Transverse colon (tissue), 4 donors: ENCODE results near the gene CMBL. TPM values are rescaled to one million over a fixed set of nuclear protein-coding genes. Genes with fewer than 3 reads are reported as not detected.
"Not testable (repeated sequence)": the region's sequence is repeated elsewhere in the genome, so short reads cannot be mapped to it uniquely, and the experiment has no call there.

Source experiments
- DNase-seq: peaks from one replicate; pipeline ENCODE4 v3.0.0-alpha.2; 2019
- H3K27ac ChIP-seq, 4 donors: fragments of 200-600 bp; sonication (generic); 2 replicates each; pipeline ENCODE4 v1.5.1; 2016 to 2018; ENCODE audit warnings: inconsistent platforms in 4 of 4
- H3K27me3 ChIP-seq: fragments of 200-600 bp; sonication (generic); 2 replicates; pipeline ENCODE4 v1.5.1; 2017; ENCODE audit warnings: inconsistent platforms
- H3K36me3 ChIP-seq, 4 donors: fragments of 200-600 bp; sonication (generic); 2 replicates each; pipeline ENCODE4 v1.5.1; 2017 to 2019; ENCODE audit warnings: inconsistent platforms in 4 of 4
- H3K4me1 ChIP-seq, 4 donors: fragments of 200-600 bp; sonication (generic); 2 replicates each; pipeline ENCODE4 v1.5.1; 2017 to 2020; ENCODE audit warnings: inconsistent platforms in 4 of 4
- H3K4me3 ChIP-seq, 4 donors: fragments of 200-600 bp; sonication (generic); 1 replicate in 1 of 4; 2 replicates in 3 of 4; pipeline versions ENCODE4 v1.5.1 to v1.6.1; 2017 to 2019; ENCODE audit warnings: inconsistent platforms in 4 of 4
- H3K9me3 ChIP-seq, 2 donors: fragments of 200-600 bp; sonication (generic); 2 replicates each; pipeline ENCODE4 v1.5.1; 2017 to 2019; ENCODE audit warnings: inconsistent platforms in 2 of 2
- CTCF ChIP-seq, 5 experiments: fragments of 200-600 bp in 3 of 5; fragments of 450-650 bp in 2 of 5; sonication (generic) in 3 of 5; IDR thresholded peaks; 1 replicate in 2 of 5; 2 replicates in 3 of 5; pipeline ENCODE4 v1.5.1; 2016 to 2017; ENCODE audit warnings: antibody characterized with exemption in 5 of 5, inconsistent platforms in 3 of 5, mild to moderate bottlenecking in 2 of 5, moderate library complexity in 1 of 5
- EP300 ChIP-seq: sonication (generic); formaldehyde crosslinking; IDR thresholded peaks from one replicate; pipeline ENCODE4 v1.6.1; 2017; ENCODE audit warnings: antibody characterized with exemption, low read depth
- POLR2A ChIP-seq: fragments of 450-650 bp; IDR thresholded peaks from one replicate; pipeline ENCODE4 v1.6.1; 2016; ENCODE audit warnings: antibody characterized with exemption, mild to moderate bottlenecking, moderate library complexity
- POLR2AphosphoS5 ChIP-seq, 3 donors: sonication (generic); formaldehyde crosslinking; IDR thresholded peaks; one replicate each; pipeline ENCODE4 v1.6.1; 2016; ENCODE audit warnings: antibody characterized with exemption in 3 of 3
- WGBS, 2 donors: methylation state at CpG; one replicate each; pipeline ENCODE4 v1.1.5; 2018; ENCODE audit warnings: low coverage in 1 of 2; 5-methylcytosine and 5-hydroxymethylcytosine counted together
- in situ Hi-C, 4 donors: fragments of 200-750 bp; cut with MboI; loops; one replicate each; pipeline versions ENCODE4 v1.15.0 to v1.15.1; 2017; ENCODE audit warnings: low sequenced_read_pairs in 3 of 4, low pct_ligation_motif_present in 1 of 4, low pct_unique_long_range_greater_than_20kb in 1 of 4
- intact Hi-C: fragments of 100-400 bp; cut with DNase I; formaldehyde crosslinking; loops from one replicate; pipeline ENCODE4 v1.15.1; 2023; ENCODE audit warnings: low total_unique reads
- total RNA-seq, 4 donors: library from RNA; depleted of rRNA; stranded (reverse); fragments of >200 nt; gene quantifications; one replicate each; pipeline ENCODE4 v1.1.0, GENCODE V29; 2016

Gene CMBL
- total RNA-seq, 4 donors from 2014 or later, result 36.6 to 87.6 (median 60.9) TPM

DNA sequence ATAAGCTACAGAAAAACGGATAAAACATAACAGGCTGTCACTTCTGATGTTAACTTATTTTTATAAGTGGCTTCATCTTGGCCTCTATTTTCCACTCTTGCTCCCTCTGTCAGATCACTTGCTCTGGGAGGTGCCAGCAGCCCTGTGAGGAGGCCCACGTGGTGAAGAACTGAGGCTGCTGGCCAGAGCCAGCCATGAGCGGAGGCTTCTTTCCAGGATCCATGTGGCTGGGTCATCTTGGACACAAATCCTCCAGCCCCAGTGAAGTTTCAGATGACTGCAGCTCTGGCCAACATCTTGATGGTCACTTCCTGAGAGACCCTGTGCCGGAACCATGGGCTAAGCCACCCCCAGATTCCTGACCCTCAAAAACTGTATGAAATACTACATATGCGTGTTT is 7.5 kb upstream of the CMBL start:
- no peak for DNase-seq
- H3K4me1 ChIP-seq, result peaks cover 0 to 5% (median 0%) of the 10 kb centered on the region in 4 donors
- no peak overlapping the region for H3K4me3 ChIP-seq
- intact Hi-C loops (no loop called here), in situ Hi-C loops (no loop called here)
- no peak overlapping the region for H3K27ac ChIP-seq
- WGBS, 2 donors, result 78 to 92% methylated on average over 2 to 5 of the region's 5 CpGs
- TF ChIP-seq POLR2AphosphoS5 (IDR thresholded peaks at IDR 0.05) (no peak), EP300 (no peak), POLR2A (no peak), CTCF (IDR thresholded peaks at IDR 0.05) (no peak)
- H3K9me3 ChIP-seq, result no peaks in the 10 kb centered on the region
- H3K27me3 ChIP-seq, result no peaks in the 10 kb centered on the region
- H3K36me3 ChIP-seq, result no peaks in the 10 kb centered on the region

- Histone ChIP-seq H3K9me3 (no peaks in the 10 kb centered on the region), H3K4me1 (peaks cover 0 to 11% (median 1%) of the 10 kb centered on the region in 4 donors), H3K36me3 (no peaks in the 10 kb centered on the region), H3K27ac (no peak overlapping the region), H3K4me3 (no peak overlapping the region), H3K27me3 (no peaks in the 10 kb centered on the region)
- DNase-seq, result no peak
- TF ChIP-seq POLR2A (no peak), POLR2AphosphoS5 (IDR thresholded peaks at IDR 0.05) (no peak), EP300 (no peak), CTCF (IDR thresholded peaks at IDR 0.05) (no peak)
- intact Hi-C loops, result no loop called here
- in situ Hi-C loops, result no loop called here
- WGBS, 2 donors, result 40 to 85% methylated on average over 2 to 10 of the region's 10 CpGs
Measured at GRCh38 chr5:10311595-10312425, 4.1 kb upstream of the CMBL start.

DNA sequence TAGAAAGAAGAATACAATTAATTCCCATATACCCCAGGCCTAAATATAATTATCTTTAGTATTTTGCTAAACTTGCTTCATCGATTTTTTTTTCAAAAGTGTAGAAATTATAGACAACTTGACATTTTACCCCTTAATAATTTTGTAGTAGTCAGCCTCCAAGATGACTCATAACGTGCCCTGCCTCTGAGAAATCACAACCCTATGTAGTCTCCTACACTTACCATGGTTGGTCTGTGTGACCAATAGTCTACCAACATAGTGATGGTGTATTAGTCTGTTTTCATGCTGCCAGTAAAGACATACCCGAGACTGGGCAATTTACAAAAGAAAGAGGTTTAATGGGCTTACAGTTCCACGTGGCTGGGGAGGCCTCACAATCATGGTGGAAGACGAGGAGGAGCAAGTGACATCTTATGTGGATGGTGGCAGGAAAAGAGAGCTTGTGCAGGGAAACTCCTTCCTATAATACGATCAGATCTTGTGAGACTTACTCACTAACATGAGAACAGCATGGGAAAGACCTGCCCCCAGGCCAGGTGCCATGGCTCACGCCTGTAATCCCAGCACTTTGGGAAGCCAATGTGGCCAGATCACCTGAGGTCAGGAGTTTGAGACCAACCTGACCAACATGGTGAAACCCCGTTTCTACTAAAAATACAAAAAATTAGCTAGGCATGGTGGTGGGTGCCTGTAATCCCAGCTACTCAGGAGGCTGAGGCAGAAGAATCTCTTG is 3.3 kb upstream of the CMBL start:
- H3K9me3 ChIP-seq, H3K27me3 ChIP-seq, H3K4me3 ChIP-seq, H3K36me3 ChIP-seq, intact Hi-C loops, DNase-seq, in situ Hi-C loops: not testable (repeated sequence)
- H3K4me1 ChIP-seq, result peaks cover 0 to 19% (median 9%) of the 10 kb centered on the region in 4 donors
- peak overlapping the region in 3 of 4 donors; percentile 24 to 46 (median 45) for H3K27ac ChIP-seq
- WGBS, 2 donors, result 75 to 83% methylated on average over 6 to 8 of the region's 8 CpGs

DNA sequence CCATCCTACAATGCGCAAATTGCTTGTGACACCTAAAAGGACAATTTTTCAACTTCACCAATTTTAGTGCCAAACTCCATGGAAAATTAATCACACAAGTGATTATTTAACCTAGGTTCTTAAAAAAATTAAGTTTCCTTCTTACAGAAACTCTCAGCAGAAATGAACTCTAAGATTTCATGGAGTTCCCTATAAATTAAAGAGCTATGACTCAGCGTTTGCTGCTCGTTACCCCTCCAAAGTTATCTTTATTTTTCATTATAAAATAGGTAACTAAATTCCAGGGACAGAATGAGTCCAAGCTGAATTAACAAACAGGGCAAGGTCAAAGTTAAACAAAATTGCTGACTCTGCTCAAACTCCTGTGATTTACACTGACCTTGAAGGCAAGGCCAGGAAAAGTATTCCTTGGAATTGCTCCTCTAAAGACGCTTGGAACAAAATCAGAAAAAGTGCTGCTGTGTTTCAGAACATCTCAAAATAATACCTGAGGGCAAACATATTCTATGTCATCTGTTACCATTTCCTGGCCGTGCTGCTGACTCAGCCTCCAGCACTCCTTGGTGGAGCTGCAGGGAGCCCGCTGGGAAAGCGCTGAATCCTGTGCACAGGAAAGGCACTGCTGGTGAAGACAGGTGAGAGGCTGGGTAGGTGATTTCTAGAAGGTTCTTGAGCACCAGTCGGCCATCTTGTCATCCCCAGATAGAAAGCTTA is 2.5 kb upstream of the CMBL start:
- peaks cover 0 to 25% (median 13%) of the 10 kb centered on the region in 4 donors for H3K4me1 ChIP-seq
- no peaks in the 10 kb centered on the region for H3K9me3 ChIP-seq
- H3K27ac ChIP-seq, result peak overlapping the region in 3 of 4 donors; percentile 24 to 46 (median 45)
- no peaks in the 10 kb centered on the region for H3K36me3 ChIP-seq
- in situ Hi-C loops, result no loop called here
- intact Hi-C loops, result no loop called here
- no peaks in the 10 kb centered on the region for H3K27me3 ChIP-seq
- peak; percentile 39 for DNase-seq
- TF ChIP-seq EP300, result no peak
- TF ChIP-seq CTCF (IDR thresholded peaks at IDR 0.05), result no peak
- no peak for TF ChIP-seq POLR2A
- TF ChIP-seq POLR2AphosphoS5 (IDR thresholded peaks at IDR 0.05), result no peak
- no peak overlapping the region for H3K4me3 ChIP-seq
- 68 to 71% methylated on average over 7 to 8 of the region's 8 CpGs for WGBS, 2 donors
